Suppressor macrophage (primary cell): ENCODE results near the gene RBM12.
A peak's percentile ranks its signal among the peaks of the same experiment; 100 is the strongest.

Experiments used
- DNase-seq, 4 experiments: peaks; one replicate each; pipeline ENCODE4 v3.0.0-alpha.2; 2020 to 2022

The RBM12 gene

DNA sequence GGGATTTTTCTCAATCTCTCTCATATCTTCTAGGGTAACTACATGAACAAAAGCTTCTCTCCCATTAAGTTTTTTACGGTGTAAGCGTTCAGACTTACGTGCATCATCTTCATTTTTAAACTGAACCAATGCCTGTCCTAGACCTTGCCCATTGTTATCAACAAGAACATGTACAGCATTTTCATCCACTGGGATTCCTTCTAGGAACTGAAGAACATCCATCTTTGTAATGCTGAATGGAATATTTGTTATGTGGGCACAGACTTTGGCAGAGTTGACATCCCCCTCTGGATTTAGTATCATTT lies 11.3 kb downstream of the RBM12 start:
- DNase-seq: no peak

DNA sequence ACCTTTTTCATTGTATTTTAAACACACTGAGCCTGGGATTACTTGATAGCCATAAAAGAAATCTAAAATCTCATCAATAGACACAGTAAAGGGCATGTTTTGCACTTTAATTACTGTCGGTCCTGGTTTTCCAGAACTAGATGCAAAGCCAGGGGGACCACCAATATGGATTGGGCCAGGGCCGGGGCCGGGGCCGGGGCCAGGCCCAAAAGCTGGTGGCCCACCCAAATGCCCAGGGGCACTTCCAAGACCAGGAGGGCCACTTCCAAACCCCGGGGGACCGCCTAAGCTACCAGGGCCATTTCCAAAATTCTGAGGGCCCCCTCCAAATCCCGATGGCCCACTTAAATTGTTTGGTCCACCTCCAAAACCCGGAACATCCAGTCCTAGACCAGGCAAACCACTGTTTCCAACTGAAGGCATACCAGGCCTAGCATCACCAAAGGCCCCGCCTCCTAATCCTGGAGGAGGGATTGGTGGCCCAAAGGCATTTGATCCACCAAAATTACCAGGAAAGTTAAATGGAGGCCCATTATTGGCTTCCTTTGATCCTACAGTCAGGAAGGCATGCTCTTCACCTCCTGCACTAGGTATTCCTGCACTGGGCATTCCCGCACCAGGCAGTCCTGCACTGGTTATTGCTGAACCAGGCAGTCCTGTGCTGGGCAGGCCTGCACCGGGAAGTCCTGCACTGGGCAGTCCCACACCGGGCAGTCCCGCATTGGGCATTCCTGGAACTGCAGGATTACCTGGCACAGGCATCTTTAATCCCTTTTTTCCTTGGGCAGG lies 11.9 kb downstream of the RBM12 start:
- no peak for DNase-seq

DNA sequence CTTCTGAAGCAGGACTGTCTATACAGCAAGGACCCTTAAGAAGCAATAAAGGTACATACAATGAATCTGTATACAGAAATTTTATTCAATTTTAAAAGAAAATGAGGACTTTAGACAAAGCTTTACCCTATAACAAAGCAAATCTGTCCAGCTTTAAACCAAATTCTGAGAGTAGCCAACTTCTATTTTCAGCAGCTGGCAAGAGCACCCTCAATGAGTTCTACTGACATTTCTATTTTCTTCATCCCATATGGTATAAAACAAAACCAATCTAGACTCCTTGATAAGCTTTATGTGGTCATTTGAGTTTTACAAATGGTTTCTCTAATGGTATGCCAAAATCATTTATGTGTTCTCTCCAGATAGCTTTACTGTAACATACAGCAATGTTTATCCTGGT lies 12.7 kb downstream of the RBM12 start:
- DNase-seq: no peak

DNA sequence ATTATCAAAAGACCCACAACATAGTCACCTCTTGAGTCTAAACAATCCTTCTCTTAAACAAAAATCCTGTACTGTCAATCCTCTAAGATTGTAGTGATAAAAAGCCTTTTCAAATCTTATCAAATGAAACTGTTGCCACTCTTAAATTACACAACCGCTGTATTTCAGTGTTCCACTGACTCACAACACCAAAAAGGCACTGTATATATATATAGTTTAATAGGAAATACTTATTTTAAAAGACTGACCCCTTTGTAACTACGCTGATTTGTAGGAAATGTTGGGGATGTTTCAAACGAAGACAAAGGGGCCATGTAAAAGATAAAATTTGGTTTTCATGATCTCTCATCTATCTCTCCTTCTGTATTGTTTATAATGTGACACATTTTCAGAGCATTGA lies 14.1 kb downstream of the RBM12 start:
- no peak for DNase-seq

DNA sequence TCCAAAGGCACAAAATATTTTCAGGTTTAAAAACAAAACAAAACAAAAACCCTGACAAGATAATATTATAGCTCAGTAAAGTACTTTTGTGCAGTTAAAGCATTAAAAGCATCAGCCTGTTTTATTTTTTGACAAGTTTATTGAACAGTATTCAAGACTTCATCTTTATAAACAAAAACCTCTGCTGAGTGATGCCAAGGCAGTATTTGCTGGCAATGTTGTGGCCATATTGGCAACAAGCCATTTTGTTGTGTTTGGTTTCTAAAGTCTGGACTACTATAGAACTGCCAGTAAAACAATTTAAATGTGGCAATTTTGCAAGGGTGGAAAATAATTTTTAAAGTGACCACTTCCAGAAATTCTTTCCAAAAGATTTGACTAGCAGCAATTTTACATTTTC lies 15.9 kb downstream of the RBM12 start:
- DNase-seq: no peak

DNA sequence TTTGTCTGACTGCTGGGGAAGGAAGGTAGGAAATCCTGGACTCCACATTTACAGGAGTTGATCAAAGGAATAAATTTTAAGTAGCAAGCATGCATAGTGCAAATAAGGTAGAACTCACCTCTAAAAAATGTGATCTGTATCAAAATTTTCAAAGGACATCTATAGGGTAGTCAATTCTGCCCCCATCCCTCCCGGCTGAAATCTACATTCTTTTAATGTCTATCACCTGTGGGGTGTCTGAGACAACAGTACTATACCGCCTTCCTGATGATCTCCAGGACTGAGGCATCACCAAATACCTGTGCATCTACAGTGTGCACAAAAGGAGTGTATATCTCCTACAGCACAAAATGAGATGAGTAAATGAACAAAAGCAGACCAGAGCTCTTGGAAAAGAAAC lies 19.9 kb downstream of the RBM12 start:
- DNase-seq: no peak

DNA sequence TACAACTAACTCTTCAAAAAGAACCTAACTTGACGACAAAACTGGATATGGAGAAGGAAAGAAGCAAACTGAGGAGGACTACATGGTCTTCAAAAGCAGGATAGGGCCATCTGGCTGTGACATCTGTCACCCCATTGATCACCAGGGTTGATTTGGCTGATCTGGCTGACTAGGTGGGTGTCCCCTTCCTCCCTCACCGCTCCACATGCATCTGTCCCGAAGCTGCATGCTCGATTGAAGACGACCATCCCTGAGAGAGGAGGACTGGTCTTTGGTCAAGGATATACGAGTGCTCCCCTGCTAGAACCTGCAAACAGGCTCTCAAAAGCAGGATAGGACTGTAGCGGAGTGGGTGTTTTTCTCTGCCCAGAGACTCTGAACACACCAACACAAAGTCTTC lies 21.7 kb downstream of the RBM12 start:
- DNase-seq: no peak

DNA sequence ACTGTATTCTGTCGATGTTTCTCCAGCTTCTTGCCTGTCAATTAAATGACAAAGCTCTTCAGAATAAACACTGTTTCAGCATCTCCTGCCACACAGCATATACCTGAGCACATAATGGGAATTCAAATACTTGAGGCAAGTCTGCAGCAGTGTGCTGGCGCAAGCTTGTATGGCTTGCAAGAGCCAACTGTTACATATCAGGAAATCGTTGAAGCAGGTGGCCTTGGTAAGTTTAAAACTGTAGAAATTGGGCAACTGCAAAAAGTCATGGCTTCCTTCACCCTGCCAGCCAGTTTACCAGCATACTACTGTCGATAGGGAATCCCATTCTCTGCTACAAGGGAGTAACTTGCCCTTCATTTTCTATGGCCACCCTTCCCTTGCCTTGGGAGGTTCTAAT lies 23.0 kb downstream of the RBM12 start:
- DNase-seq: no peak

DNA sequence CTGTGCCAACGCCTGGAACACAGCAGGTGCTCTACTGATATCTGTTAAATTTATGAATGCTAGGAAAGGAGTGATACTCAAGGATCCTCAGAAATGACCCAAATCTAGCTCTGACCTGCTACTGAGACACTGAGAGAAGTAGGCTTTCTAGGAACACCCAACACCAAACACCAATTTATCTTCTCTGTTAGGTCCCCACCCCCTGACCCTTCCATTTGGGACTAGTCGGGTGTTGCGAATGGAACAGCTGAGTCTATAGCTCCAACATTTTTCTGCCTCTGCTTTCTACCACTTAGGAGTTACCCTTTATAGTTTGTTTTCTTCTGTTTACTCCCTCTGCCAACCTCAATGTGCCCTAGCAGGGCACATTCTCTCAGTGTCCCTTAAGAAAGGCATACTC lies 24.0 kb downstream of the RBM12 start:
- DNase-seq: no peak

DNA sequence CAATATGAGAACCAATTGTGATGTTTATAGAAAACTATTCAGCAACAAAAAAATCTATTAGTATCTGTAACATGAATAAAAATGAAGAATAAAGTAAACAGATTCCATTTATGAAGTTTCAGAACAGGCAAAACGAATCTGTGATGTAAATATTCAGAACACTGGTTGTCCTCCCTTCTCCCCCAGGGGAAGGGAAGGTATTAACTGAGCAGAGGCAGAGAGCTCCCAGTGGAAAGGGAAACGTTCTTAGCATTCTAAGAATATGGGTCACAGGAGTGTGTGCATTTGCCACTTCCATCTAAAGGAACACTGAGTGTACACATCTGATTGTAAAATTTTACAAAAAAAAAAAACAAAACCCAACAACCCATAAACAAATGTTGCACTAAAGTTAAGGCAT lies 25.9 kb downstream of the RBM12 start:
- no peak for DNase-seq

DNA sequence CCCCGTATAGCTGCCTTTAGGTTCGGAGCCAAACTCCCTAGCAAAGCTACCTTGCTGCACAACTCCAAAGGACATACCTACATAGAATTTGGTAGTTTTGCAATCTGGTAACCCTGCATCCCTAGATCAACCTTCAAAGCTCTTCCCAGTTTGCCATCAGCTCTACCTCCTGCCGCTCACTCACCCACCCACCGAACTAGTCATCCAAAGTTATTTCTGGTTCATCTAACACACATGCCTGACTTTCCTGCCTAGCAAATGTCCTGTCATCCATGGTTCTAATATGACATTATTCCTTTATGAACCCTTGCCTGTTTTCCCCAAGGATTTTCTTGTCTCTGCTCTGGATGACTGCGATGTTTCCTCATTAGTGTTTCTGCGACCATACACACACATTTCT lies 27.4 kb downstream of the RBM12 start:
- DNase-seq: no peak

DNA sequence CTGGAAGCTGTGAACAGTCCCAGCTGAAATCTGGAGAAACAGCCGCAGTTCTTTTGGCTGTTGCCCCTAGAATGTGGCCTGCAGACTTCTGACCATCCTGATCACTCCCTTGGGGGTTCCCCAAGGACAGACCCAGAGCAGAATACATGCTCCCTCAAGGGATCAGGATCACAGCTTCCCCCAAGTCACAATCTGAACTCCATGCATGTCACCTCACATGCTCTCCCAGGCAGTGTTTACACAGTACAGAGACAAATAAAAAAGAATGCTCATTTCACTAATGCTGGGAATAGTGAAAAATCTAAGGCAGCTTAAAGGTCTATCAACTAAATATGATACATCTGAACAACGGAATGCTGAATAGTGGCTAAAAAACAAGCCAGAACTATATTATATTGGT lies 28.6 kb downstream of the RBM12 start:
- no peak for DNase-seq

DNA sequence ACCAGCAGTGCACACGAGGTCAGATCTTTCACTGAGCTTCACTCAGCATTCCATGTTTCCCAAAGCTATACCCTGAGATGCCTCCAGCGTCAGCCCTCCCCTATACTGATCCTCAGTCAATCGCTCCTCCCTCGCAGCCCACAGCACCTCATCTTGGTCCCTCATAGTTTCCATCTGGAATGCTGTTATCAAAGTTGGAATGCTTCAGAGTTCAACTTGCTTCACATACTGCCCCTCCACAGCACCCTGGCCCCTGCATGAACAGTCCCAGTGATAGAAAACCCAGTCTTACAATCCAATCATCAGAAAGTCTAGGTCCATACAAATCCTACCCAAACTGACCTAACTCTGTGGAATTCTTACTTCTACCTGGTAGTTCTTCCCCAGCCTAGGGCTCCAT lies 29.0 kb downstream of the RBM12 start:
- no peak for DNase-seq

DNA sequence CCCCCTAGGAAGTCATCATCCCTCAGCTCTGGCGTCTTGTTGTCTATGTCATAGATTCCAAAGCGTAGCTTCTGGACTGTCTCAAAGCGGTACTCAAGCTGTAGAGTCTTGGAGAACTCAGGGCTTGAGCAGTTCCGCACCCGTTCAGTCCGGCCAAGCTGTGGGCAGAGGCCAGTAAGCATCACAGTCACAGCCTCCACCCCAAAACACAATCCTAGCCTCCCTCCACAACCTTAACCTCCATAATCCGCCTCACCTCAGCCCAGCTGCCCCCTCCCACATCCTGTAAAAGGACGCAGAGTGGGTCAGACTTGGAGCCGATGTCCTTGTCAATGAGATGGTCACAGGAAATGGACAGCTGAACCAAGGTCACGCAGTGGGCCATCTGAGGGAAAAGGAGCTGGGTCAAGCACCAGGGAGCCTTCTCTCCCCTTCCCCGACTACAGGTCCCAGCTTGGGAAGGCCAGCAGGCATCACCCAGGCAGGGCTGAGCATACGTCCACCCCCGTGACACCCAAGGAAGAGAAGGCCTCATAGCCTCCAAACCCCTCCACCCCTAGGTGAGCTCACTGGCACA lies 32.1 kb downstream of the RBM12 start:
- DNase-seq: no peak

DNA sequence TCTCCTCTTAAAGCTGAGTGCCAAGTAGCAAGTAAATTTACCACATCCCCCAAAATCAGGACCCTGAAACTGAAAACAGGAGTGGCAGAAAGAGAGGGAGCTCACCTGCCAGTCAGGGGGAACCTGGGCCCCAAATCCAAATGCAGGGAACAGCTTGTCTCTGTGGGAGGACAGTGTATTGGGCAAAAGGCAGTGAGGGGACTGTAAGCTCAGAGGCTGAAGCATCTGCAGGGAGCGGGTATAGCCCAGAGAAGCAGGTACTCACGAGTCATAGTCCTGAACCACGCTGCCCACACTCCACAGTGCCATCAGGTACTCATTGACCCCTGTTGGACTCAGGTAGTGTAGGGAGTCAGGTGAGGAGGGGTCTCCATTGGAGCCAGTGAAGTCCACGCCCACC lies 34.1 kb downstream of the RBM12 start:
- DNase-seq: no peak

DNA sequence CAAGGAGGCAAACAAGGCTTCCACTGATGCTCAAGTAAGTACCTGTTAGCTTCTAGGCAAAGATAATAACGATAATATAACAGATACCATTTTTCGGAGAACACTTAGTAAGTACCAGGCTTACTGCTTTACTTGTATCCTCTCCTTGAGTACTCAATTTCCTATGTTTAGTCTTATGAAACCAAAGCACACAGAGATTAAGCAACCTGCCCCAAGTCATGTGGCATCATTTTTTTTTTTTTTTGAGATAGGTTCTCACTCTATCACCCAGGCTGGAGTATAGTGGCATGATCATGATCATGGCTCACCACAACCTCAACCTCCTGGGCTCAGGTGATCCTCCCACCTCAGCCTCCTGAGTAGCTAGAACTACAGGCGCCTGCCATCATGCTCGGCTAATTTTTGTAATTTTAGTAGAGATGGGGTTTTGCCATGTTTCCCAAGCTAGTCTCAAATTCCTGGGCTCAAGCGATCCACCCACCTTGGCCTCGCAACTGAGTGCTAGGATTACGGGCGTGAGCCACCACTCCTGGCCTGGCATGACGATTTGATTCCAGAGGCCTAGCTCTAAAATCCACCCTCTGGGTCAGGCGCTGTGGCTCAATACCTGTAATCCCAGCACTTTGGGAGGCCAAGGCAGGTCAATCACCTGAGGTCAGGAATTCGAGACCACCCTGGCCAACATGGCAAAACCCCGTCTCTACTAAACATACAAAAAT lies 35.1 kb downstream of the RBM12 start:
- DNase-seq: peak in 3 of 4 experiments; percentile 13 to 51 (median 40)

DNA sequence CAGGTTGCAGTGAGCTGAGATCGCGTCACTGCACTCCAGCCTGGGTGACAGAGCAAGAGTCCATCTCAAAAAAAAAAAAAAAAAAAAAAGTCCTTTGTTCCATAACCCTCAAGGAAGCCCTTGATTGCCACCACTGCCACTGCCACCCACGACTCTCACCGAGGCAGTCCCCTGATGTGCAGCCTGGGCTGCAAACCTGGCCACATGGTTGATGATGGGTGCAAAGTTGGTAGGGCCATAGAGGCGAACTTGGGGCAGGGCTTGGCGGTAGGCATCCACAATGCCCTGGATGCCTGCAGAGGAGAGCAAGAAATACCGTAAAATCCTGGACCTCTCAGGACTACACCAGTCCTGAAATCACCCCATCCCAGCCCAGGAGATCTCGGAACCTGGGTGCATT lies 37.6 kb downstream of the RBM12 start:
- no peak for DNase-seq

DNA sequence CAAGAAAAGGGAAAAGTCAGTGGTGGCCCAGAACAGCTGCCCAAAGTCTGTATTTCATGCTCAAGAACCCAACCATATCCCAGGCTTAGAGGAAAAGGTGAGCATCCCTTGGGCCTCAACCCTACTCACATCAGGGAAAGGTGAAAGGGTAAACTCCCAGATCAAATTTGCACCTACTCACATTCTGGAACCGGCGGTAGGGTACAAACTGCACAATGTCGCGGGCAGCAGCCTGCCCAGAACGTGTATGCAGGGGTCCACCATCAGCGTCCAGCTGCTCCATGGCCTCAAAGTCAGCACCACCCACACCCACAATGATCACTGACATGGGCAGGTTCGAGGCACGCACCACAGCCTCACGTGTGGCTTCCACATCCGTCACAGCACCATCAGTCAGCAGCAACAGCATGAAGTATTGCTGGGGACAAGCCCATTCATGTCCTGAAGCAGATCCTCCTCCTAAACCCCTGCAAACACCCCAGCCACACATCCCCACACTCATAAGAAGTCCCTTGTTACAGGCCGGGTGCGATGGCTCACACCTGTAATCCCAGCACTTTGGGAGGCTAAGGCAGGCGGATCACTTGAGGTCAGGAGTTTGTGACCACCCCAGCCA lies 38.2 kb downstream of the RBM12 start:
- no peak for DNase-seq

DNA sequence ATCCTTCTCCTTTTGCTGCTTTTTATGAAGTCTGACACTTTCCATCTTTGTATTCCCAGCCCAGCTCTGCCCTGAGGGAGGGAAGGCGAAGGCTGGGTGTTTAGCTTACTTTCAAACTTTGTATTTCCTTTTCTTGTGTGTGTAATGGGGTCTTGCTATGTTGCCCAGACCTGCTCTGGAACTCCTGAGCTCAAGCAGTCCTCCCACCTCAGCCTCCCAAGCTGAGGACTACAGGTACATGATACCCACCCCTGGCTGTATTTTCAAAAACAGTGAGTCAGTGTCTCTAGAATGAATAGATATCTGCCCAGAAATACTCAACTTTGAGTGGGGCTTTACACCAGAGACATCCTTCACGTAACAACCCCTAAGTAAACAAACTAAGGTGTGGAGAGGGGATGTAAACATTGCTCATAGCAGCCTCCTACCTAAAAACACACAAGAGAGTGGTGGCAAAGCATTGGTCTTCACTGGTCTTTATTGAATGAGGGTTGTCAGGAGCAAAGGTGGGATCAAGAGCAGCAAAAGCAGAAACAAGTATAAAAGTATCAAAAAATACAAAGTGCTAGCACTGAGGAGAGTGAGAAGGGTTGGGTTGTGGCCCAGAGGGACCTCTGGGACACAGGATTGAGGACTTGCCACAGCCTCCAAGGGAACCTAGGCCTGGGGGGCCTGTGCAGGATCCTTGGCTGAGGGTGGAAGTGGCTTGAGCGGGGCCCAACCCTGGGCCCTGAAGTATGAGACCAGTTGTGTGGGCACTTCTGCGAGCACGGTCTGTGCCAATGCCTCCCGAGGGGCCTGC lies 38.9 kb downstream of the RBM12 start:
- DNase-seq: no peak

DNA sequence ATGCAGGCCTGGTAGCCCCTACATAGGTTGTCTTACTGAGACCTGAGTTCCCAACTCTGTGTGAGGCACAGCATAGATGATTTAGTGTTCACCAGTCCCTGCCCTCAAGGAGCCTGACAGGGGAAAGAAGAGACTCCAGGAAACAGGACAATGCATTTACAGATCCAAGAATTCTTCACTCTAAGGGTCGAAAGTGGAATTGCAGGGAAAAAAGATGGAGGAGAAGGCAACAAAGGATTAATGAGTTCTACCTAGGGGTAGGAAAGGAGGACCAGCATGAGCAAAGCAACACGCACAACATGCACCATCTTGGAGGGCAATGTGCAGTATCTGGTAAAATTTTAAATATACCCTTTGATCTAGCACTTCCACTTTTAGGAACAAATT lies 43.1 kb downstream of the RBM12 start:
- DNase-seq: no peak

DNA sequence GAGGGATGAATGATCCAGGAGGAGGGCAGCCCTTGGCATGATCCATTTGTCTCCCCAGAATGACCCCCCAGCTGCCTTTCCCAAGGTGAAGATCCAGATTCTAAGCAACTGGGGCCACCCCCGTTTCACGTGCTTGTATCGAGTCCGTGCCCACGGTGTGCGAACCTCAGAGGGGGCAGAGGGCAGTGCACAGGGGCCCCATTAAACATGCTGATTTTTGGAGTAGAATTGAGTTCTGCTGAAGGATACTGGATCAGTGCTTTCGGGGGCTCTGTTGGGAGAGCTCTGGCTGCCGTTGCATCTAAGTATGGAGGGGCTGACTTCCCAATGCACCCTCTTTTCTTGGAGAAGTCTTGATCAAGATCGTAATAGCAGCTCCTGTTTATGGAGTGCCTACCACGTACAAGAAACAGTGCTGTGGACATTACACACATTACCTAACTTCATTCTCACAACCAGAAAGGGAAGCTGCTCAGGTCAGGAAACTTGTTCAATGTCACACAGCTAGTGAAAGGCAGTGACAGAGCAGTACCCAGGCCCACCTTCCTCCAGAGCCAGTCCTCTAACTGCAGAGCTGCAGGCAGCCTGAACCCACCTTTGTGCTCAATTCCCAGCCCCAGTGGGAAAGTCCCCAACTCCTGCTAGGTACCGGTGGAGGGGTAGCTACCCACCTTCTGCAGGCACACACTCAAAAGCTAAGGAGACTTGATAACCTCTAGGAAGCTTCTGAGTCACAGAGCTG lies 43.7 kb downstream of the RBM12 start:
- DNase-seq: no peak
